Testis (tissue), 2 donors: ENCODE data around the gene TTC7B.

ENCODE experiments used
- CTCF ChIP-seq, 3 experiments: fragments of 450-650 bp in 2 of 3; fragments of 200-600 bp in 1 of 3; sonication (generic) in 1 of 3; IDR thresholded peaks; one replicate each; pipeline ENCODE4 v1.5.1; 2016 to 2019; ENCODE audit warnings: antibody characterized with exemption in 3 of 3, mild to moderate bottlenecking in 2 of 3, moderate library complexity in 1 of 3
- POLR2A ChIP-seq: fragments of 450-650 bp; IDR thresholded peaks from one replicate; pipeline ENCODE4 v1.6.1; 2017; ENCODE audit warnings: antibody characterized with exemption, mild to moderate bottlenecking, moderate library complexity

DNA sequence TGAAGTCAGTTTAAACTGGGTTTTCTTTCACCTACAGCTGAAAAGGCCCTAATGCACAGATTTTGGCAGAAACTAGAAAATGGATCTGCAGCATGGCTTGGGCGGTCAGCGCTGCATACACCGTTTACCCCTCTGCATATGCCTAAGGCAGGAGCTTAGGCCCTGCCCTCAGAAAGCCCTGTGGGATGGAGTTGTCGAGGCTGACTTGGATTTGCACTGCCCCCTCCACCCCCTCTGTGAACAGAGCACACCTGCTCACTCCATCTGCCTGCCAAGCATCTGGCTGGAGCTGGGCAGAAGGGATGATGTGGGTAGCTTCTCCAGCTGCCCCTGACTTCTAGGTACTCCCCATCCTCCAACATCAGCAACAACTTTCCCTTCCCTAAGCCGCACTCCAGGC lies 41.9 kb downstream of the TTC7B start:
- no peak for TF ChIP-seq POLR2A
- no peak for TF ChIP-seq CTCF (IDR thresholded peaks at IDR 0.05)
